ENCODE data around the gene C12orf43.
"Not testable (repeated sequence)": the region's sequence is repeated elsewhere in the genome, so short reads cannot be mapped to it uniquely, and the experiment has no call there.

C12orf43 gene

GRCh38 chr12:121015825-121016766, at the start of gene C12orf43:
C12orf43 (minus strand) TSS chr12:121016487; CDS start chr12:121016474, 13 bp downstream.
- DNase-seq: peak; percentile 94

- no peak for DNase-seq
These were observed 49.1 kb upstream of the C12orf43 start for GRCh38 chr12:121065345-121065744.

- DNase-seq: not testable (repeated sequence)
These were observed 48.3 kb upstream of the C12orf43 start for GRCh38 chr12:121064586-121064985.

- DNase-seq: no peak
These were observed 47.8 kb upstream of the C12orf43 start for GRCh38 chr12:121064116-121064515.

GRCh38 chr12:121062391-121063045, 46.2 kb upstream of the C12orf43 start:
- DNase-seq: no peak

- DNase-seq: no peak
These were observed 45.5 kb upstream of the C12orf43 start for GRCh38 chr12:121061831-121062230.

- DNase-seq: peak; percentile 11
These were observed 44.1 kb upstream of the C12orf43 start for GRCh38 chr12:121060149-121061001.

- no peak for DNase-seq
These were observed 43.0 kb upstream of the C12orf43 start for GRCh38 chr12:121059031-121059898.

GRCh38 chr12:121057794-121058193, 41.5 kb upstream of the C12orf43 start:
- DNase-seq: no peak

GRCh38 chr12:121053706-121054105, 37.4 kb upstream of the C12orf43 start:
- no peak for DNase-seq

- no peak for DNase-seq
These were observed 34.4 kb upstream of the C12orf43 start for GRCh38 chr12:121050725-121051124.

GRCh38 chr12:121048442-121048841, 32.2 kb upstream of the C12orf43 start:
- DNase-seq: no peak

GRCh38 chr12:121047400-121047799, 31.1 kb upstream of the C12orf43 start:
- DNase-seq: not testable (repeated sequence)

- DNase-seq: no peak
These were observed 26.8 kb upstream of the C12orf43 start for GRCh38 chr12:121043067-121043466.

GRCh38 chr12:121038861-121039668, 22.8 kb upstream of the C12orf43 start, which contains the start of gene OASL:
OASL (minus strand) TSS chr12:121039246; CDS start chr12:121038971, 275 bp downstream.
- no peak for DNase-seq

GRCh38 chr12:121036810-121037326, 20.6 kb upstream of the C12orf43 start:
- no peak for DNase-seq

GRCh38 chr12:121034616-121035305, 18.5 kb upstream of the C12orf43 start:
- no peak for DNase-seq

- no peak for DNase-seq
These were observed 17.5 kb upstream of the C12orf43 start for GRCh38 chr12:121033625-121034349.

- DNase-seq: no peak
These were observed 14.4 kb upstream of the C12orf43 start for GRCh38 chr12:121030576-121031212.

All from NCI-H1105 treated with DMSO at 0.1 percent for 48 hours (cell line).